ENCODE data around the gene TLX3. TPM values are rescaled to one million over a fixed set of nuclear protein-coding genes. Genes with fewer than 3 reads are reported as not detected.
"Not testable (repeated sequence)": the region's sequence is repeated elsewhere in the genome, so short reads cannot be mapped to it uniquely, and the experiment has no call there.

Gene TLX3
- total RNA-seq, 1 donor from 2014 or later: 0.51 TPM

- Mint-ChIP-seq H3K4me3 (no peak overlapping the region), H3K4me1 (no peaks in the 10 kb centered on the region), H3K27ac (ENCODE audit: unreplicated experiment) (no peak overlapping the region), H3K9me3 (no peaks in the 10 kb centered on the region), H3K36me3 (ENCODE audit: low read depth) (no peaks in the 10 kb centered on the region), H3K27me3 (ENCODE audit: low read depth) (peaks cover 20% of the 10 kb centered on the region)
- TF ChIP-seq CTCF (conservative IDR thresholded peaks at IDR 0.05): peak; percentile 84
- peak; percentile 58 for DNase-seq (ENCODE audit: low read depth, low spot score)
Observed at GRCh38 chr5:171342362-171343111, 33.5 kb downstream of the TLX3 start.

GRCh38 chr5:171344936-171345608 lies 36.0 kb downstream of the TLX3 start:
- peaks cover 14% of the 10 kb centered on the region for H3K27me3 Mint-ChIP-seq (ENCODE audit: low read depth)
- no peaks in the 10 kb centered on the region for H3K36me3 Mint-ChIP-seq (ENCODE audit: low read depth)
- H3K4me1 Mint-ChIP-seq: no peaks in the 10 kb centered on the region
- H3K9me3 Mint-ChIP-seq: no peaks in the 10 kb centered on the region
- no peak overlapping the region for H3K4me3 Mint-ChIP-seq
- no peak for DNase-seq (ENCODE audit: low read depth, low spot score)
- TF ChIP-seq CTCF (conservative IDR thresholded peaks at IDR 0.05): no peak
- no peak overlapping the region for H3K27ac Mint-ChIP-seq (ENCODE audit: unreplicated experiment)

- TF ChIP-seq CTCF (conservative IDR thresholded peaks at IDR 0.05): no peak
- Mint-ChIP-seq H3K36me3 (ENCODE audit: low read depth) (no peaks in the 10 kb centered on the region), H3K9me3 (peaks cover 2% of the 10 kb centered on the region), H3K27ac (ENCODE audit: unreplicated experiment) (no peak overlapping the region), H3K27me3 (ENCODE audit: low read depth) (peaks cover 4% of the 10 kb centered on the region), H3K4me1 (no peaks in the 10 kb centered on the region), H3K4me3 (no peak overlapping the region)
- no peak for DNase-seq (ENCODE audit: low read depth, low spot score)
Observed at GRCh38 chr5:171351536-171352073, 42.6 kb downstream of the TLX3 start.

- no peak overlapping the region for H3K4me3 Mint-ChIP-seq
Observed at GRCh38 chr5:171355302-171355724, 46.3 kb downstream of the TLX3 start.

GRCh38 chr5:171357843-171358242 lies 48.8 kb downstream of the TLX3 start:
- H3K9me3 Mint-ChIP-seq: peaks cover 7% of the 10 kb centered on the region
- no peaks in the 10 kb centered on the region for H3K36me3 Mint-ChIP-seq (ENCODE audit: low read depth)
- no peak overlapping the region for H3K4me3 Mint-ChIP-seq
- no peak for DNase-seq (ENCODE audit: low read depth, low spot score)
- no peaks in the 10 kb centered on the region for H3K27me3 Mint-ChIP-seq (ENCODE audit: low read depth)
- TF ChIP-seq CTCF (conservative IDR thresholded peaks at IDR 0.05): no peak
- no peaks in the 10 kb centered on the region for H3K4me1 Mint-ChIP-seq
- H3K27ac Mint-ChIP-seq (ENCODE audit: unreplicated experiment): no peak overlapping the region

More at GRCh38 chr5:171355302-171355724, 46.3 kb downstream of the TLX3 start:
- no peak overlapping the region for H3K27ac Mint-ChIP-seq (ENCODE audit: unreplicated experiment)
- no peak for TF ChIP-seq CTCF (conservative IDR thresholded peaks at IDR 0.05)
- no peaks in the 10 kb centered on the region for H3K27me3 Mint-ChIP-seq (ENCODE audit: low read depth)
- H3K4me1 Mint-ChIP-seq: no peaks in the 10 kb centered on the region
- H3K36me3 Mint-ChIP-seq (ENCODE audit: low read depth): no peaks in the 10 kb centered on the region
- peaks cover 8% of the 10 kb centered on the region for H3K9me3 Mint-ChIP-seq
- no peak for DNase-seq (ENCODE audit: low read depth, low spot score)

GRCh38 chr5:171361151-171361550 lies 52.1 kb downstream of the TLX3 start:
- H3K27ac Mint-ChIP-seq (ENCODE audit: unreplicated experiment); H3K4me3 Mint-ChIP-seq; DNase-seq (ENCODE audit: low read depth, low spot score); H3K36me3 Mint-ChIP-seq (ENCODE audit: low read depth); H3K27me3 Mint-ChIP-seq (ENCODE audit: low read depth); H3K4me1 Mint-ChIP-seq; H3K9me3 Mint-ChIP-seq: not testable (repeated sequence)
